Transverse colon (tissue), 3 donors: ENCODE results near the gene EML1.

Experiments used
- POLR2A ChIP-seq: fragments of 450-650 bp; IDR thresholded peaks from one replicate; pipeline ENCODE4 v1.6.1; 2016; ENCODE audit warnings: antibody characterized with exemption, mild to moderate bottlenecking, moderate library complexity
- TF ChIP-seq, protein P1 (sequence below), 5 experiments: fragments of 200-600 bp in 3 of 5; fragments of 450-650 bp in 2 of 5; sonication (generic) in 3 of 5; IDR thresholded peaks; 1 replicate in 2 of 5; 2 replicates in 3 of 5; pipeline ENCODE4 v1.5.1; 2016 to 2017; ENCODE audit warnings: antibody characterized with exemption in 5 of 5, inconsistent platforms in 3 of 5, mild to moderate bottlenecking in 2 of 5, moderate library complexity in 1 of 5

DNA sequence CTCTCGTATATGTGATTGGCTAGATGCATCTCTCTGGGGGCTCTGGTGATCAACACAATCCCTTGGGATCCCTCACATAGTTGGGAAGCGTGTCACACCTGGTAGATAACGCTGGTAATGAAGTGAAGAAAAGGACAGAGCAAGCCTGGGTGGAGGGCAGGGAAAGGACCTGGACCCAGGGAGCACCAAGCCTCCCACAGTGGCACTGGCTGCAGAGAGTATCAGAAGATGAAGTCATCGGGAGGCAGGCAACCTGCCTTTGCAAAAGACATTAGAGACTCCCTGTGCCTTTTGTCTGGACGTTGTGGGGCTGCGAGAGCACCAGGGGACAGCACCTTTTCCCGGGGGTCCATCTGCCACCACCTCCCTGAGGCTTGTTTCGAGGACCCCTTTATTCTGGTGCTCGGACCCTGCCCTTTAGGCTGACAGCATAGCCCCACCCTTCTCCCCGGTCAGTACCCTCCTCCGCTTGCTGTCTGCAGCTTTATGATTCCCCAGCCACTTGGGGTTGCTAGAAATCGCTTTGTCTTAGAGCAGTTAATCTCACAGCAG lies 116.4 kb downstream of the EML1 start:
- TF ChIP-seq POLR2A, result no peak
- TF ChIP-seq, protein P1, sequence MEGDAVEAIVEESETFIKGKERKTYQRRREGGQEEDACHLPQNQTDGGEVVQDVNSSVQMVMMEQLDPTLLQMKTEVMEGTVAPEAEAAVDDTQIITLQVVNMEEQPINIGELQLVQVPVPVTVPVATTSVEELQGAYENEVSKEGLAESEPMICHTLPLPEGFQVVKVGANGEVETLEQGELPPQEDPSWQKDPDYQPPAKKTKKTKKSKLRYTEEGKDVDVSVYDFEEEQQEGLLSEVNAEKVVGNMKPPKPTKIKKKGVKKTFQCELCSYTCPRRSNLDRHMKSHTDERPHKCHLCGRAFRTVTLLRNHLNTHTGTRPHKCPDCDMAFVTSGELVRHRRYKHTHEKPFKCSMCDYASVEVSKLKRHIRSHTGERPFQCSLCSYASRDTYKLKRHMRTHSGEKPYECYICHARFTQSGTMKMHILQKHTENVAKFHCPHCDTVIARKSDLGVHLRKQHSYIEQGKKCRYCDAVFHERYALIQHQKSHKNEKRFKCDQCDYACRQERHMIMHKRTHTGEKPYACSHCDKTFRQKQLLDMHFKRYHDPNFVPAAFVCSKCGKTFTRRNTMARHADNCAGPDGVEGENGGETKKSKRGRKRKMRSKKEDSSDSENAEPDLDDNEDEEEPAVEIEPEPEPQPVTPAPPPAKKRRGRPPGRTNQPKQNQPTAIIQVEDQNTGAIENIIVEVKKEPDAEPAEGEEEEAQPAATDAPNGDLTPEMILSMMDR (IDR thresholded peaks at IDR 0.05), result no peak
